GM18502 (cell line): ENCODE measurements around the gene PRKAA1.
"Not testable (repeated sequence)": the region's sequence is repeated elsewhere in the genome, so short reads cannot be mapped to it uniquely, and the experiment has no call there.

ENCODE experiments used
- ATAC-seq: cut with Tn5 transposase; IDR thresholded peaks from one replicate; pipeline ENCODE4 v1.9.1; 2021; ENCODE audit warnings: mild to moderate bottlenecking; ENCODE audit not compliant: unreplicated experiment, poor library complexity

The PRKAA1 gene

DNA sequence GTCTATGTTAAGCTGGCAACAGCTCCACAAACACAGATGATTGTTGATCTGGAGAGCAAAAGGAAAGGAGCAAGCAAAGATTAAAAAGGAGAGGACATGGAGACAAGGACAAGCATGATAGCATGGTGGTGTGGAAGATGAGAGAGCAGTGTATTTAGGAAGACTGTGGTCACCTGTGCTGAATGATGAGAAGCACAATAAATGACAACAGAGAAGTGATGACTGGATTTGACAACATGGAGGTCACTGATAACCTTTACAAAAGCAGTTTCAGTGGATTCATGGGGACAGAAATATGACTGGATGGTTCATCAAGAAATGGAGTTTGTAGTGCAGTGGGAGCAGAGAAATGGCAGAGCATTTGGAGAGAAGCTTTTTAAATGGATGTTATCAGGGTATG, 62.6 kb downstream of the PRKAA1 start:
- ATAC-seq: no peak

DNA sequence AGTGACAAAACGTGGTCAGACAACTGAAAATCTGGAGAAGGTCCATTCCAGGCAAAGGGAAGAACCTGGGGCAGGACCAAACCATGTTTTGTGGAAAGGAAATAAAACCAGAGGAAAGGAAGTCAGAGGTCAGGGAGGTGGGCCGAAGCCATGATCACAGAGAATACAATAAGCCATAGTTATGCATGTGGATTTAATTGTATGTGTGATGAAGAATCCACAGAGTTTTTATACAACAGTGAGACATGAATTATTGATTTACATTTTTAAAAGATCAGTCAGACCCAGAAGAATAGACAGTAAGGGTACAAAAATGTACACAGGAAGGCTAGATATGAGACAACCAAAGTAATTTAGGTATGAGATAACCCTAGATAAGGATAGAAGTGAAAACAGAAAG, 63.2 kb downstream of the PRKAA1 start:
- no peak for ATAC-seq

GRCh38 chr5:40733879-40734563, 64.2 kb downstream of the PRKAA1 start:
- ATAC-seq: no peak

DNA sequence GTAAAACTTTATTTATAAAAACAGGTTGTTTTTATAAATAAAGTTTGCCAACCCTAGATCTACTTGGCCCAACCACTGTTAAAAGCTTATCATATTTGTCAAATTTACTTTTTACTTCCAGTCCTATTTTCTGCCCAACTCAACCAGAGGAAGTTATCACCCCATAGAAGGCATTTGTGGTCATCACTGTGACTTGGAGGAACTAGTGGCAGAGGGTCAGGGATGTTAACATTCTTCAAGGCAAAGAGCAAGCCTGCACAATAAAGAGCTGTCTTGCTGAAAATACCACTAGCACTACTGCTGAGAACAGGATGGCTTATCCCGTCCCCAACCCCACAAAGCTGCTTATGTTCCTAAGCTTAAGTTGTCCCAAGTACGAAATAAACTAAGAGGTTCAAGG, 64.7 kb downstream of the PRKAA1 start:
- no peak for ATAC-seq

- ATAC-seq: not testable (repeated sequence)
Measured at GRCh38 chr5:40722497-40722911, 75.7 kb downstream of the PRKAA1 start.

- no peak for ATAC-seq
Measured at GRCh38 chr5:40720069-40720468, 78.1 kb downstream of the PRKAA1 start.

DNA sequence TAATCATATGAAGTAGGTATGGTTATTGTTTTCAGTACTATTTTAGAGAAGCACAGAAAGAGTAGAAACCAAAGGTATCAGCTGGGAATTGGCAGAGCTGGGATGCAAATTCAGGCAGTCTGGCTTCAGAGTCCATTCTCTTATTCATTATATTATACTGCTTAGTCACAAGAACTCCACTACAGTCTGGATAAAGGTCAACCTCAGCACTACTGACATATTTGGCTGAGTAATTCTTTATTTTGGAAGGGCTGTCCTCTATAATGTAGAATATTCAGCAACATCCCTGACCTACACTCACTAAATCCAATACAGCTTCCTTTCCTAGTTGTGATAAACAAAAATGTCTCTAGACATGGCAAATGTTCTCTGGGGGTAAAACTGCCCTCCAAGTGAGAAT, 80.9 kb downstream of the PRKAA1 start:
- ATAC-seq: no peak

- no peak for ATAC-seq
Measured at GRCh38 chr5:40716590-40716989, 81.6 kb downstream of the PRKAA1 start.

- ATAC-seq: no peak
Measured at GRCh38 chr5:40716000-40716399, 82.2 kb downstream of the PRKAA1 start.

- no peak for ATAC-seq
Measured at GRCh38 chr5:40714001-40714400, 84.2 kb downstream of the PRKAA1 start.

DNA sequence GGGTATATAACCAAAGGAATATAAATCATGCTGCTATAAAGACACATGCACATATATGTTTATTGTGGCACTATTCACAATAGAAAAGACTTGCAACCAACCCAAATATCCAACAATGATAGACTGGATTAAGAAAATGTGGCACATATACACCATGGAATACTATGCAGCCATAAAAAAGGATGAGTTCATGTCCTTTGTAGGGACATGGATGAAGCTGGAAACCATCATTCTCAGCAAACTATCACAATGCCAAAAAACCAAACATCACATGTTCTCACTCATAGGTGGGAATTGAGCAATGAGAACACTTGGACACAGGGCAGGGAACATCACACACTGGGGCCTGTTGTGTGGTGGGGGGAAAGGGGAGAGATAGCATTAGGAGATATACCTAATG, 87.6 kb downstream of the PRKAA1 start:
- ATAC-seq: not testable (repeated sequence)
